ENCODE measurements around the gene CDH13.

GRCh38 chr16:83137894-83138293 lies 511.1 kb downstream of the CDH13 start:
- TF ChIP-seq, protein P1, sequence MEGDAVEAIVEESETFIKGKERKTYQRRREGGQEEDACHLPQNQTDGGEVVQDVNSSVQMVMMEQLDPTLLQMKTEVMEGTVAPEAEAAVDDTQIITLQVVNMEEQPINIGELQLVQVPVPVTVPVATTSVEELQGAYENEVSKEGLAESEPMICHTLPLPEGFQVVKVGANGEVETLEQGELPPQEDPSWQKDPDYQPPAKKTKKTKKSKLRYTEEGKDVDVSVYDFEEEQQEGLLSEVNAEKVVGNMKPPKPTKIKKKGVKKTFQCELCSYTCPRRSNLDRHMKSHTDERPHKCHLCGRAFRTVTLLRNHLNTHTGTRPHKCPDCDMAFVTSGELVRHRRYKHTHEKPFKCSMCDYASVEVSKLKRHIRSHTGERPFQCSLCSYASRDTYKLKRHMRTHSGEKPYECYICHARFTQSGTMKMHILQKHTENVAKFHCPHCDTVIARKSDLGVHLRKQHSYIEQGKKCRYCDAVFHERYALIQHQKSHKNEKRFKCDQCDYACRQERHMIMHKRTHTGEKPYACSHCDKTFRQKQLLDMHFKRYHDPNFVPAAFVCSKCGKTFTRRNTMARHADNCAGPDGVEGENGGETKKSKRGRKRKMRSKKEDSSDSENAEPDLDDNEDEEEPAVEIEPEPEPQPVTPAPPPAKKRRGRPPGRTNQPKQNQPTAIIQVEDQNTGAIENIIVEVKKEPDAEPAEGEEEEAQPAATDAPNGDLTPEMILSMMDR (IDR thresholded peaks at IDR 0.05) = no peak
- no peak for TF ChIP-seq POLR2A (IDR thresholded peaks at IDR 0.05)

Measured in thyroid gland (tissue), 4 donors.